SU-DHL-6 (cell line): ENCODE data around the gene ASPN.

Source experiments
- H2AFZ ChIP-seq: fragments of 200-600 bp; sonication (generic); 2 replicates; pipeline ENCODE4 v1.6.1; 2014; ENCODE audit warnings: low read depth, mild to moderate bottlenecking, moderate library complexity, mixed read lengths, antibody characterized with exemption, low read length; ENCODE audit not compliant: severe bottlenecking
- H3F3A ChIP-seq: fragments of 200-600 bp; shearing (Covaris generic); 2 replicates; pipeline ENCODE4 v1.6.0; 2016; ENCODE audit warnings: antibody characterized with exemption, mild to moderate bottlenecking; ENCODE audit not compliant: insufficient read depth
- H3K27ac ChIP-seq: fragments of 200-600 bp; sonication (generic); 2 replicates; pipeline ENCODE4 v1.5.1; 2016; ENCODE audit warnings: low read depth, mild to moderate bottlenecking, low read length, moderate library complexity, mixed read lengths
- H3K27me3 ChIP-seq: fragments of 200-600 bp; sonication (generic), shearing (Covaris generic); 2 replicates; pipeline ENCODE4 v1.6.0; 2014; ENCODE audit warnings: mild to moderate bottlenecking, low read length
- H3K36me3 ChIP-seq: fragments of 200-600 bp; sonication (generic); 2 replicates; pipeline ENCODE4 v1.6.1; 2014; ENCODE audit warnings: mild to moderate bottlenecking, low read length, mixed read lengths
- H3K4me2 ChIP-seq: fragments of 300-600, 200-600 bp; shearing (Covaris generic), sonication (generic); 2 replicates; pipeline ENCODE4 v1.6.0; 2014; ENCODE audit warnings: low read length, low read depth, mild to moderate bottlenecking; ENCODE audit not compliant: poor library complexity, severe bottlenecking
- H3K4me3 ChIP-seq: fragments of 200-600 bp; sonication (generic); 2 replicates; pipeline ENCODE4 v1.5.1; 2014; ENCODE audit warnings: antibody characterized with exemption, low read length, mild to moderate bottlenecking, mixed read lengths; ENCODE audit not compliant: insufficient read depth, poor library complexity, severe bottlenecking
- H3K79me2 ChIP-seq: fragments of 200-600 bp; sonication (generic); 2 replicates; pipeline ENCODE4 v1.6.1; 2014; ENCODE audit warnings: mild to moderate bottlenecking, low read length, moderate library complexity; ENCODE audit not compliant: insufficient read depth
- H3K9ac ChIP-seq: fragments of 200-600 bp; sonication (generic); 2 replicates; pipeline ENCODE4 v1.7.0; 2014; ENCODE audit warnings: mild to moderate bottlenecking, low read length
- H3K9me2 ChIP-seq: fragments of 200-600 bp; sonication (generic); replicated peaks from 2 replicates; pipeline ENCODE4 v1.6.1; 2014; ENCODE audit warnings: low read length; ENCODE audit not compliant: insufficient read depth
- H3K9me3 ChIP-seq: fragments of 200-600 bp; sonication (generic); 2 replicates; pipeline ENCODE4 v1.6.1; 2014; ENCODE audit warnings: low read length, mixed read lengths; ENCODE audit not compliant: insufficient read depth
- H4K20me1 ChIP-seq: fragments of 200-600 bp; sonication (generic); 2 replicates; pipeline ENCODE4 v1.6.1; 2014; ENCODE audit warnings: low read depth, mild to moderate bottlenecking, antibody characterized with exemption, low read length, moderate library complexity, mixed read lengths
- CTCF ChIP-seq: fragments of 200-600 bp; sonication (generic); IDR thresholded peaks from one replicate; pipeline ENCODE4 v1.5.1; 2017; ENCODE audit warnings: antibody characterized with exemption, mild to moderate bottlenecking, low read length, moderate library complexity; ENCODE audit not compliant: insufficient read depth, poor library complexity, severe bottlenecking
- EZH2phosphoT487 ChIP-seq: fragments of 200-600 bp; sonication (generic), shearing (Covaris generic); conservative IDR thresholded peaks from 2 replicates; pipeline ENCODE4 v1.6.1; 2018; ENCODE audit warnings: mild to moderate bottlenecking, antibody characterized with exemption, low read length, moderate library complexity, mixed read lengths

The ASPN gene

GRCh38 chr9:92426501-92427145 is 55.7 kb downstream of the ASPN start:
- no peaks in the 10 kb centered on the region for H3K36me3 ChIP-seq
- no peak overlapping the region for H3K4me2 ChIP-seq
- TF ChIP-seq CTCF (no peak), EZH2phosphoT487 (no peak)
- H3K79me2 ChIP-seq: no peaks in the 10 kb centered on the region
- H4K20me1 ChIP-seq: no peaks in the 10 kb centered on the region
- H3K4me3 ChIP-seq: no peak overlapping the region
- H3F3A ChIP-seq: no peaks in the 10 kb centered on the region
- H3K9ac ChIP-seq: no peak overlapping the region
- H3K9me2 ChIP-seq: no peaks in the 10 kb centered on the region
- no peaks in the 10 kb centered on the region for H3K27me3 ChIP-seq
- no peak overlapping the region for H2AFZ ChIP-seq
- H3K27ac ChIP-seq: no peak overlapping the region
- no peaks in the 10 kb centered on the region for H3K9me3 ChIP-seq

- Histone ChIP-seq H4K20me1 (no peaks in the 10 kb centered on the region), H3K4me3 (no peak overlapping the region), H3K27me3 (no peaks in the 10 kb centered on the region), H3K27ac (no peak overlapping the region), H3K9me3 (no peaks in the 10 kb centered on the region), H3K79me2 (no peaks in the 10 kb centered on the region), H3F3A (no peaks in the 10 kb centered on the region), H3K9ac (no peak overlapping the region), H3K36me3 (no peaks in the 10 kb centered on the region), H3K9me2 (no peaks in the 10 kb centered on the region), H2AFZ (no peak overlapping the region), H3K4me2 (no peak overlapping the region)
- TF ChIP-seq CTCF: no peak
- TF ChIP-seq EZH2phosphoT487: no peak
Measured at GRCh38 chr9:92425474-92425873, 56.8 kb downstream of the ASPN start.

- no peaks in the 10 kb centered on the region for H3K36me3 ChIP-seq
- H3K9ac ChIP-seq: no peak within 1 kb of the TSS
- H3K4me3 ChIP-seq: no peak within 1 kb of the TSS
Measured at GRCh38 chr9:92424340-92424739, 58.0 kb downstream of the ASPN start, which contains the start of gene OMD. Gene OMD, minus strand, starts transcription at chr9:92424471. Its CDS starts 6,913 bp downstream, at chr9:92417558.

More at GRCh38 chr9:92424340-92424739, 58.0 kb downstream of the ASPN start, which contains the start of gene OMD:
- no peaks in the 10 kb centered on the region for H3K27me3 ChIP-seq
- TF ChIP-seq EZH2phosphoT487: no peak
- no peak for TF ChIP-seq CTCF
- no peak within 1 kb of the TSS for H2AFZ ChIP-seq
- H4K20me1 ChIP-seq: no peaks in the 10 kb centered on the region
- H3F3A ChIP-seq: no peaks in the 10 kb centered on the region
- no peaks in the 10 kb centered on the region for H3K9me3 ChIP-seq
- H3K27ac ChIP-seq: no peak within 1 kb of the TSS
- no peaks in the 10 kb centered on the region for H3K9me2 ChIP-seq
- H3K4me2 ChIP-seq: no peak within 1 kb of the TSS
- no peaks in the 10 kb centered on the region for H3K79me2 ChIP-seq
